GM12801 (cell line): ENCODE data around the gene EPHA3.

Source experiments
- CTCF ChIP-seq: IDR thresholded peaks from one replicate; pipeline ENCODE4 v1.5.1; 2011; ENCODE audit warnings: control low read depth; ENCODE audit not compliant: insufficient read length; ENCODE audit errors: extremely low read depth

The EPHA3 gene

GRCh38 chr3:89266074-89266473, 158.7 kb downstream of the EPHA3 start:
- no peak for TF ChIP-seq CTCF

- no peak for TF ChIP-seq CTCF
These were observed 160.6 kb downstream of the EPHA3 start for GRCh38 chr3:89268059-89268458.

GRCh38 chr3:89270201-89270600, 162.8 kb downstream of the EPHA3 start:
- no peak for TF ChIP-seq CTCF

GRCh38 chr3:89275001-89275400, 167.6 kb downstream of the EPHA3 start:
- TF ChIP-seq CTCF: no peak

GRCh38 chr3:89276116-89276515, 168.7 kb downstream of the EPHA3 start:
- no peak for TF ChIP-seq CTCF

- TF ChIP-seq CTCF: no peak
These were observed 171.0 kb downstream of the EPHA3 start for GRCh38 chr3:89278302-89279025.

GRCh38 chr3:89280301-89280700, 172.9 kb downstream of the EPHA3 start:
- TF ChIP-seq CTCF: no peak
